Glutamatergic neuron (in vitro differentiated cells): ENCODE data around the gene ANGPTL2. TPM values are rescaled to one million over a fixed set of nuclear protein-coding genes. Genes with fewer than 3 reads are reported as not detected.

Source experiments
- DNase-seq: peaks from one replicate; pipeline ENCODE4 v3.0.0; 2022
- H3K27ac Mint-ChIP-seq: one replicate; pipeline ENCODE4 v1.8.0; 2020; ENCODE audit warnings: mild to moderate bottlenecking, mixed read lengths, inconsistent platforms; ENCODE audit not compliant: unreplicated experiment
- H3K27me3 Mint-ChIP-seq: one replicate; pipeline ENCODE4 v1.8.0; 2020; ENCODE audit warnings: mild to moderate bottlenecking, moderate library complexity, mixed read lengths, inconsistent platforms; ENCODE audit not compliant: unreplicated experiment
- H3K36me3 Mint-ChIP-seq: one replicate; pipeline ENCODE4 v1.8.0; 2020; ENCODE audit warnings: mild to moderate bottlenecking, mixed read lengths, inconsistent platforms; ENCODE audit not compliant: unreplicated experiment
- H3K4me1 Mint-ChIP-seq: one replicate; pipeline ENCODE4 v1.8.0; 2020; ENCODE audit warnings: mild to moderate bottlenecking, low read depth, mixed read lengths, inconsistent platforms; ENCODE audit not compliant: unreplicated experiment
- H3K4me3 Mint-ChIP-seq: one replicate; pipeline ENCODE4 v1.8.0; 2020; ENCODE audit warnings: mild to moderate bottlenecking, mixed read lengths, inconsistent platforms; ENCODE audit not compliant: unreplicated experiment
- H3K9me3 Mint-ChIP-seq: one replicate; pipeline ENCODE4 v1.8.0; 2020; ENCODE audit warnings: mild to moderate bottlenecking, moderate library complexity, mixed read lengths, inconsistent platforms; ENCODE audit not compliant: unreplicated experiment
- CTCF ChIP-seq: fragments of 200-600 bp; sonication (generic); IDR thresholded peaks from one replicate; pipeline ENCODE4 v1.5.0; 2021; ENCODE audit not compliant: partially characterized antibody, unreplicated experiment
- total RNA-seq: library from RNA; stranded (reverse); fragmentation: NEBNext Ultra II Directional; extraction: Animal tissue kit (Norgen Biotek cat#: 25700); gene quantifications from one replicate; pipeline ENCODE4 v1.2.1, GENCODE V29; 2021; ENCODE audit not compliant: unreplicated experiment

The ANGPTL2 gene
- total RNA-seq, 1 donor from 2014 or later = 55.5 TPM

- H3K9me3 Mint-ChIP-seq = peaks cover 1% of the 10 kb centered on the region
- no peak for TF ChIP-seq CTCF
- H3K4me1 Mint-ChIP-seq = peaks cover 14% of the 10 kb centered on the region
- H3K27ac Mint-ChIP-seq = peak overlapping the region; percentile 77
- H3K36me3 Mint-ChIP-seq = peaks cover 10% of the 10 kb centered on the region
- peak overlapping the region; percentile 18 for H3K4me3 Mint-ChIP-seq
- H3K27me3 Mint-ChIP-seq = peaks cover 6% of the 10 kb centered on the region
- DNase-seq = no peak
Observed at GRCh38 chr9:127104581-127105311, 17.7 kb downstream of the ANGPTL2 start.

- Mint-ChIP-seq H3K36me3 (peaks cover 10% of the 10 kb centered on the region), H3K9me3 (no peaks in the 10 kb centered on the region), H3K4me1 (peaks cover 14% of the 10 kb centered on the region), H3K4me3 (no peak overlapping the region), H3K27me3 (peaks cover 8% of the 10 kb centered on the region), H3K27ac (no peak overlapping the region)
- TF ChIP-seq CTCF = no peak
- DNase-seq = no peak
Observed at GRCh38 chr9:127102788-127103187, 19.6 kb downstream of the ANGPTL2 start.

- Mint-ChIP-seq H3K27ac (no peak overlapping the region), H3K36me3 (peaks cover 10% of the 10 kb centered on the region), H3K4me1 (peaks cover 14% of the 10 kb centered on the region), H3K4me3 (no peak overlapping the region), H3K9me3 (no peaks in the 10 kb centered on the region), H3K27me3 (peaks cover 8% of the 10 kb centered on the region)
- no peak for DNase-seq
- no peak for TF ChIP-seq CTCF
Observed at GRCh38 chr9:127102176-127102575, 20.3 kb downstream of the ANGPTL2 start.

- Mint-ChIP-seq H3K36me3 (peaks cover 4% of the 10 kb centered on the region), H3K4me3 (no peak overlapping the region), H3K27ac (no peak overlapping the region), H3K4me1 (peaks cover 3% of the 10 kb centered on the region), H3K27me3 (peaks cover 5% of the 10 kb centered on the region), H3K9me3 (no peaks in the 10 kb centered on the region)
- no peak for DNase-seq
- no peak for TF ChIP-seq CTCF
Observed at GRCh38 chr9:127099664-127100063, 22.8 kb downstream of the ANGPTL2 start.

GRCh38 chr9:127098916-127099553 is 23.4 kb downstream of the ANGPTL2 start:
- H3K27me3 Mint-ChIP-seq = peaks cover 2% of the 10 kb centered on the region
- H3K4me1 Mint-ChIP-seq = no peaks in the 10 kb centered on the region
- TF ChIP-seq CTCF = no peak
- peaks cover 4% of the 10 kb centered on the region for H3K36me3 Mint-ChIP-seq
- DNase-seq = no peak
- no peak overlapping the region for H3K4me3 Mint-ChIP-seq
- H3K27ac Mint-ChIP-seq = no peak overlapping the region
- H3K9me3 Mint-ChIP-seq = no peaks in the 10 kb centered on the region
